A549 (cell line): ENCODE results near the gene CRTC2. TPM values are rescaled to one million over a fixed set of nuclear protein-coding genes. Genes with fewer than 3 reads are reported as not detected.
A peak's percentile ranks its signal among the peaks of the same experiment; 100 is the strongest.
"Not testable (repeated sequence)": the region's sequence is repeated elsewhere in the genome, so short reads cannot be mapped to it uniquely, and the experiment has no call there.

Experiments
- ATAC-seq, 2 experiments: fragments of 200-7000 bp in 1 of 2; fragments of >200 bp in 1 of 2; cut with Nextera tagmentation in 1 of 2; cut with Tn5 transposase in 1 of 2; 3 replicates each; pipeline versions ENCODE4 v1.8.0 to v1.9.1; 2018 to 2020; ENCODE audit warnings: mild to moderate bottlenecking in 1 of 2, moderate library complexity in 1 of 2
- CTCF ChIA-PET: fragments of 300-600 bp; sonication (Branson Sonifier 250); formaldehyde crosslinking; extraction: SDS; loops from one replicate; lab custom pipeline; 2021; ENCODE audit warnings: antibody characterized with exemption, inconsistent platforms; lab: Yijun Ruan, JAX
- POLR2A ChIA-PET: fragments of 350-600 bp; formaldehyde crosslinking; extraction: SDS; loops from one replicate; lab custom pipeline; 2021; ENCODE audit warnings: antibody characterized with exemption, inconsistent platforms; lab: Yijun Ruan, JAX
- DNase-seq, 2 experiments: peaks; one replicate each; pipeline versions ENCODE4 v3.0.0 to v3.0.0-alpha.2; 2011 to 2016; ENCODE audit warnings: low read depth in 1 of 2, low spot score in 1 of 2
- FAIRE-seq: peaks from 2 replicates; lab custom pipeline; 2011; peaks lifted over from hg19 to GRCh38; lab: Jason Lieb, UNC
- H3K27ac ChIP-seq, 2 experiments: fragments of >200 bp; sonication (Bioruptor Twin); formaldehyde crosslinking; 3 replicates each; pipeline ENCODE4 v1.5.1; 2016 to 2017
- H3K4me1 ChIP-seq: fragments of >200 bp; sonication (Bioruptor Twin); formaldehyde crosslinking; 3 replicates; pipeline ENCODE4 v1.6.1; 2016
- H3K4me2 ChIP-seq: fragments of >200 bp; sonication (Bioruptor Twin); formaldehyde crosslinking; 3 replicates; pipeline ENCODE4 v1.6.1; 2016
- H3K4me3 ChIP-seq: fragments of >200 bp; sonication (Bioruptor Twin); formaldehyde crosslinking; 3 replicates; pipeline ENCODE4 v1.5.1; 2016
- H3K9me3 ChIP-seq: fragments of >200 bp; sonication (Bioruptor Twin); formaldehyde crosslinking; 3 replicates; pipeline ENCODE4 v1.6.1; 2016
- ATOH8 ChIP-seq: fragments of 250-450 bp; sonication (Bioruptor Pico); IDR thresholded peaks from 2 replicates; pipeline ENCODE4 v1.5.0; 2020; ENCODE audit warnings: low read depth, mild to moderate bottlenecking, moderate library complexity
- CBX8 ChIP-seq: fragments of 200-600 bp; sonication (generic); IDR thresholded peaks from 2 replicates; pipeline ENCODE4 v1.6.1; 2016
- CEBPB ChIP-seq, 2 experiments: fragments of >200 bp in 1 of 2; sonication (Bioruptor Twin) in 1 of 2; formaldehyde crosslinking in 1 of 2; IDR thresholded peaks; 2 replicates each; pipeline ENCODE4 v1.6.1; 2012 to 2016
- CHD2 ChIP-seq: fragments of 150-350 bp; IDR thresholded peaks from 2 replicates; pipeline ENCODE4 v1.6.1; 2014; ENCODE audit warnings: low read length; ENCODE audit not compliant: partially characterized antibody
- EP300 ChIP-seq, 2 experiments: fragments of >200 bp; sonication (Bioruptor Twin); formaldehyde crosslinking; IDR thresholded peaks; 2 replicates in 1 of 2; 3 replicates in 1 of 2; pipeline ENCODE4 v1.6.1; 2016 to 2017
- ESRRA ChIP-seq: fragments of 150-350 bp; IDR thresholded peaks from 2 replicates; pipeline ENCODE4 v1.6.1; 2014; ENCODE audit warnings: mild to moderate bottlenecking, low read length, borderline replicate concordance
- FOSB ChIP-seq: fragments of 250-450 bp; sonication (Bioruptor Pico); IDR thresholded peaks from 2 replicates; pipeline ENCODE4 v1.5.0; 2020; ENCODE audit warnings: mild to moderate bottlenecking, moderate library complexity
- HOXA7 ChIP-seq: fragments of 250-450 bp; sonication (Bioruptor Pico); IDR thresholded peaks from 2 replicates; pipeline ENCODE4 v1.5.0; 2020; ENCODE audit warnings: mild to moderate bottlenecking, moderate library complexity
- HOXB5 ChIP-seq: fragments of 250-450 bp; sonication (Bioruptor Pico); IDR thresholded peaks from 2 replicates; pipeline ENCODE4 v1.5.0; 2020; ENCODE audit warnings: mild to moderate bottlenecking, moderate library complexity
- JUN ChIP-seq, 2 experiments: fragments of >200 bp; sonication (Bioruptor Twin); formaldehyde crosslinking; IDR thresholded peaks; 2 replicates in 1 of 2; 3 replicates in 1 of 2; pipeline ENCODE4 v1.6.1; 2016 to 2017
- MAFK ChIP-seq: fragments of 450-650 bp; IDR thresholded peaks from 2 replicates; pipeline ENCODE4 v1.6.1; 2014; ENCODE audit not compliant: partially characterized antibody
- MAX ChIP-seq: IDR thresholded peaks from 2 replicates; pipeline ENCODE4 v1.6.1; 2012
- PBX3 ChIP-seq: IDR thresholded peaks from 2 replicates; pipeline ENCODE4 v1.6.1; 2012
- POLR2AphosphoS2 ChIP-seq: conservative IDR thresholded peaks from 2 replicates; pipeline ENCODE4 v1.6.1; 2012; ENCODE audit warnings: low read length, improper control_type of control experiment, inconsistent platforms
- RARB ChIP-seq: fragments of 250-450 bp; sonication (Bioruptor Pico); IDR thresholded peaks from 2 replicates; pipeline ENCODE4 v1.8.0; 2021; ENCODE audit warnings: mild to moderate bottlenecking, moderate library complexity
- RCOR1 ChIP-seq: fragments of 150-350 bp; IDR thresholded peaks from 2 replicates; pipeline ENCODE4 v1.6.1; 2014; ENCODE audit warnings: antibody characterized with exemption, low read length, low read depth
- RFX5 ChIP-seq: fragments of 450-650 bp; IDR thresholded peaks from 2 replicates; pipeline ENCODE4 v1.7.1; 2014; ENCODE audit warnings: antibody characterized with exemption, mild to moderate bottlenecking, moderate library complexity
- RNF2 ChIP-seq: fragments of 200-600 bp; sonication (generic); IDR thresholded peaks from 2 replicates; pipeline ENCODE4 v1.6.1; 2016; ENCODE audit warnings: low read depth, mild to moderate bottlenecking, antibody characterized with exemption, moderate library complexity, borderline replicate concordance
- SREBF2 ChIP-seq: fragments of 450-650 bp; IDR thresholded peaks from 2 replicates; pipeline ENCODE4 v1.6.1; 2014; ENCODE audit warnings: mild to moderate bottlenecking, moderate library complexity
- ZC3H11A ChIP-seq: fragments of 450-650 bp; IDR thresholded peaks from 2 replicates; pipeline ENCODE4 v1.6.1; 2014; ENCODE audit warnings: antibody characterized with exemption, mild to moderate bottlenecking
- ZNF302 ChIP-seq: fragments of 250-450 bp; sonication (Bioruptor Pico); IDR thresholded peaks from 2 replicates; pipeline ENCODE4 v1.9.0; 2021; ENCODE audit warnings: inconsistent platforms, mild to moderate bottlenecking, moderate library complexity
- WGBS: methylation state at CpG from one replicate; pipeline ENCODE4 v1.1.6; 2017; ENCODE audit errors: missing lambda C conversion rate; 5-methylcytosine and 5-hydroxymethylcytosine counted together
- polyA plus RNA-seq, 4 experiments: library from polyadenylated mRNA; depleted of rRNA in 3 of 4; stranded (reverse); fragments of >200 nt; fragmentation: RNase III in 1 of 4; extraction: RNeasy Plus Mini Kit Qiagen cat#74134 plus additional on column Dnase treatment in 1 of 4; gene quantifications; 2 replicates in 3 of 4; 3 replicates in 1 of 4; pipeline ENCODE4 v1.2.3, GENCODE V29; 2011 to 2017

Gene CRTC2
- polyA plus RNA-seq, 2 of the 4 experiments (the other 2 are of a cell fraction), result 19.7 to 22.3 TPM

- ChIA-PET CTCF (no interaction called here), POLR2A (no interaction called here)
- no peak overlapping the region for H3K27ac ChIP-seq
- no peak for TF ChIP-seq ZNF302 (CRISPR knock-in tag)
- no peak for TF ChIP-seq SREBF2
- no peak for TF ChIP-seq CHD2
- TF ChIP-seq JUN (IDR thresholded peaks at IDR 0.05), result no peak
- no peak for TF ChIP-seq RCOR1
- TF ChIP-seq CBX8, result no peak
- H3K4me1 ChIP-seq, result peaks cover 17% of the 10 kb centered on the region
- no peak overlapping the region for H3K4me2 ChIP-seq
- FAIRE-seq, result no peak
- no peak overlapping the region for H3K4me3 ChIP-seq
- no peak for DNase-seq
- no peak for ATAC-seq
- no peaks in the 10 kb centered on the region for H3K9me3 ChIP-seq
- WGBS, result 92% methylated on average over 4 of the region's 4 CpGs
Measured at GRCh38 chr1:153916297-153916696, 42.1 kb downstream of the CRTC2 start.

GRCh38 chr1:153912349-153912748 lies 46.1 kb downstream of the CRTC2 start:
- Histone ChIP-seq H3K4me2 (no peak overlapping the region), H3K9me3 (no peaks in the 10 kb centered on the region), H3K4me1 (0 out of 3 replicates have a peak, but pooled peaks cover 3% of the 10 kb centered on the region), H3K27ac (no peak overlapping the region), H3K4me3 (no peak overlapping the region)
- ATAC-seq, result no peak
- no peak for DNase-seq
- 84% methylated on average over 2 of the region's 2 CpGs for WGBS
- TF ChIP-seq RARB (CRISPR knock-in tag) (no peak), FOSB (CRISPR knock-in tag) (no peak), ESRRA (no peak), EP300 (IDR thresholded peaks at IDR 0.05) (no peak), MAX (no peak), RNF2 (no peak), JUN (IDR thresholded peaks at IDR 0.05) (no peak), HOXA7 (CRISPR knock-in tag) (no peak), HOXB5 (no peak), PBX3 (no peak), RFX5 (no peak), CHD2 (no peak)
- CTCF ChIA-PET, result interaction anchor here (1.1 kb wide), 1 partner anchor 28 kb away, joined by 3 read pairs; no protein-coding TSS in a partner anchor
- FAIRE-seq, result no peak
- POLR2A ChIA-PET, result no interaction called here

GRCh38 chr1:153910560-153910959 lies 47.9 kb downstream of the CRTC2 start:
- H3K9me3 ChIP-seq, H3K27ac ChIP-seq, DNase-seq, ATAC-seq, H3K4me2 ChIP-seq, H3K4me1 ChIP-seq, H3K4me3 ChIP-seq, FAIRE-seq: not testable (repeated sequence)
- TF ChIP-seq ZC3H11A, result peak; percentile 17; the same call in 1 of the 2 replicates
- ChIA-PET POLR2A (interaction anchor here (1.0 kb wide), 1 partner anchor 12 kb away, joined by 3 read pairs; the partner anchor contains the start of gene GATAD2B), CTCF (interaction anchor here (0.6 to 1.3 kb wide), 9 partner anchors 12 to 425 kb away, joined by 3 to 6 read pairs (median 3); partner anchors contain the start of gene GATAD2B)
- 91% methylated on average over 6 of the region's 6 CpGs for WGBS

- no peak overlapping the region for H3K4me2 ChIP-seq
- 0 out of 3 replicates have a peak, but pooled peaks cover 8% of the 10 kb centered on the region for H3K4me1 ChIP-seq
- TF ChIP-seq CEBPB (IDR thresholded peaks at IDR 0.05) (no peak), ATOH8 (CRISPR knock-in tag) (no peak), POLR2AphosphoS2 (no peak), MAFK (no peak), CBX8 (no peak)
- H3K27ac ChIP-seq, result no peak overlapping the region
- no peak for FAIRE-seq
- no peak overlapping the region for H3K4me3 ChIP-seq
- ChIA-PET POLR2A (no interaction called here), CTCF (interaction anchor here (0.6 to 2.4 kb wide), 3 partner anchors 110 to 136 kb away, joined by 3 to 8 read pairs (median 3); no protein-coding TSS in a partner anchor)
- WGBS, result 96% methylated on average over 6 of the region's 6 CpGs
- no peak for ATAC-seq
- no peak for DNase-seq
- H3K9me3 ChIP-seq, result no peaks in the 10 kb centered on the region
Measured at GRCh38 chr1:153908071-153908470, 50.3 kb downstream of the CRTC2 start.
